ENCODE data around the gene LARP6.
"Not testable (repeated sequence)": the region's sequence is repeated elsewhere in the genome, so short reads cannot be mapped to it uniquely, and the experiment has no call there.

LARP6 gene

GRCh38 chr15:70869346-70869745, 15.4 kb upstream of the LARP6 start:
- intact Hi-C loops (cut with micrococcal nuclease): no loop called here
- H3K27ac Mint-ChIP-seq: no peak overlapping the region
- no peaks in the 10 kb centered on the region for H3K9me3 Mint-ChIP-seq
- H3K36me3 Mint-ChIP-seq (ENCODE audit: low read depth): no peaks in the 10 kb centered on the region
- no peak overlapping the region for H3K4me3 Mint-ChIP-seq
- H3K4me1 Mint-ChIP-seq (ENCODE audit: low read depth): no peaks in the 10 kb centered on the region
- peaks cover 5% of the 10 kb centered on the region for H3K27me3 Mint-ChIP-seq

- H3K4me3 Mint-ChIP-seq: no peak overlapping the region
- no peaks in the 10 kb centered on the region for H3K36me3 Mint-ChIP-seq (ENCODE audit: low read depth)
- no peaks in the 10 kb centered on the region for H3K27me3 Mint-ChIP-seq
- H3K27ac Mint-ChIP-seq: no peak overlapping the region
- no peaks in the 10 kb centered on the region for H3K4me1 Mint-ChIP-seq (ENCODE audit: low read depth)
- intact Hi-C loops (cut with micrococcal nuclease): no loop called here
- H3K9me3 Mint-ChIP-seq: no peaks in the 10 kb centered on the region
Observed at GRCh38 chr15:70867911-70868467, 14.0 kb upstream of the LARP6 start.

DNA sequence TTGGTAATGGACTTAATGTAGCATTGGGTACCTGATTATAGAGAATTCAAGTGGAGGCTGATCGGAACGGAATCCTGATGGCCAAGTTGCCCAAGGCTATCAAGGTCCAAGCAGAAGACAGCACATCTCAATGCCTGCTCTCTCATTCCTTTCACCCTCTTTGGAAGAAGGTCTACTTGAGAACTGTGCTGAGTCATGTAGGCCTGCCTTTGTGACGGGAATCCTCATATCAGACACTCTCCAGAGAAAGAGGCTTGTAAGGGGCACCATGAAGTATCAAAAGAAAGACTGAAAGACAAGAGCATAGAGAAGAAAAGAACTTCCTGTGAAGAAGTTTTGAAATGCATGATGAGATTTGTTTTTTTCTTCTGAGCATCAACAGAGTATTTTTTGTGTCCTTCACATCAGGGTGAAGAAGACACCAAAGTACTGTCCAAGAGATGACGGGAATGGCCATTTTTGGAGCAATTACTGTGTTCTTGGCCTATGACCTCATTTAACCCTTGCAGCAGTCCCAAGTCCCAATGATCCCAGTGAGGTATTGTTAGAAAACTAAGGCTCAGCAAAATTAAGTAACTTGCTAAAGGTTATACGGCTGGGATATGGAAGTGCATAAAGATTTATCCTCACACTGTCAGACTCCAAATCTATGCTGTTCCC, 13.2 kb upstream of the LARP6 start:
- H3K4me3 Mint-ChIP-seq: no peak overlapping the region
- intact Hi-C loops (cut with micrococcal nuclease): no loop called here
- H3K4me1 Mint-ChIP-seq (ENCODE audit: low read depth): no peaks in the 10 kb centered on the region
- no peak overlapping the region for H3K27ac Mint-ChIP-seq
- no peaks in the 10 kb centered on the region for H3K36me3 Mint-ChIP-seq (ENCODE audit: low read depth)
- H3K9me3 Mint-ChIP-seq: no peaks in the 10 kb centered on the region
- H3K27me3 Mint-ChIP-seq: no peaks in the 10 kb centered on the region

- Mint-ChIP-seq H3K4me1 (ENCODE audit: low read depth) (no peaks in the 10 kb centered on the region), H3K9me3 (no peaks in the 10 kb centered on the region), H3K27ac (no peak overlapping the region), H3K4me3 (no peak overlapping the region), H3K27me3 (peaks cover 2% of the 10 kb centered on the region), H3K36me3 (ENCODE audit: low read depth) (no peaks in the 10 kb centered on the region)
- intact Hi-C loops (cut with micrococcal nuclease): no loop called here
Observed at GRCh38 chr15:70863450-70864218, 9.7 kb upstream of the LARP6 start.

- H3K27me3 Mint-ChIP-seq: peaks cover 26% of the 10 kb centered on the region
- intact Hi-C loops (cut with micrococcal nuclease): no loop called here
- H3K4me3 Mint-ChIP-seq: no peak overlapping the region
- no peaks in the 10 kb centered on the region for H3K4me1 Mint-ChIP-seq (ENCODE audit: low read depth)
- no peak overlapping the region for H3K27ac Mint-ChIP-seq
- H3K9me3 Mint-ChIP-seq: no peaks in the 10 kb centered on the region
- H3K36me3 Mint-ChIP-seq (ENCODE audit: low read depth): no peaks in the 10 kb centered on the region
Observed at GRCh38 chr15:70859998-70860397, 6.0 kb upstream of the LARP6 start.

DNA sequence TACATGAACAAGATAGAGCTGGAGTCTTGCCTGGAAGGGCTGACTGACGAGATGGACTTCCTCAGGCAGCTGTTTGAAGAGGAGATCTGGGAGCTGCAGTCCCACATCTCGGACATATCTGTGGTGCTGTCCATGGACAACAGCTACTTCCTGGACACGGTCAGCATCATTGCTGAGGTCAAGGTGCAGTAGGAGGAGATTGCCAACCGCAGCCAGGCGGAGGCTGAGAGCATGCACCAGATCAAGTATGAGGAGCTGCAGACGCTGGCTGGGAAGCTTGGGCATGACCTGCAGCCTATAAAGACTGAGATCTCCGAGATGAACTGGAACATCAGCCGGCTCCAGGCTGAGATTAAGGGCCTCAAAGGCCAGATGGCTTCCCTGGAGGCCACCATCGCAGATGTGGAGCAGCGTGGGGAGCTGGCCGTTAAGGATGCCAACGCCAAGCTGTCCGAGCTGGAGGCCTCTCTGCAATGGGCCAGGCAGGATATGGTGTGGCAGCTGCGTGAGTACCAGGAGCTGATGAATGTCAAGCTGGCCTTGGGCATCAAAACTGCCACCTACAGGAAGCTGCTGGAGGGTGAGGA, 5.5 kb upstream of the LARP6 start:
- Mint-ChIP-seq H3K9me3 (no peaks in the 10 kb centered on the region), H3K27me3 (peaks cover 31% of the 10 kb centered on the region), H3K4me3 (no peak overlapping the region), H3K4me1 (ENCODE audit: low read depth) (peaks cover 1% of the 10 kb centered on the region), H3K27ac (no peak overlapping the region), H3K36me3 (ENCODE audit: low read depth) (no peaks in the 10 kb centered on the region)
- intact Hi-C loops (cut with micrococcal nuclease): no loop called here

DNA sequence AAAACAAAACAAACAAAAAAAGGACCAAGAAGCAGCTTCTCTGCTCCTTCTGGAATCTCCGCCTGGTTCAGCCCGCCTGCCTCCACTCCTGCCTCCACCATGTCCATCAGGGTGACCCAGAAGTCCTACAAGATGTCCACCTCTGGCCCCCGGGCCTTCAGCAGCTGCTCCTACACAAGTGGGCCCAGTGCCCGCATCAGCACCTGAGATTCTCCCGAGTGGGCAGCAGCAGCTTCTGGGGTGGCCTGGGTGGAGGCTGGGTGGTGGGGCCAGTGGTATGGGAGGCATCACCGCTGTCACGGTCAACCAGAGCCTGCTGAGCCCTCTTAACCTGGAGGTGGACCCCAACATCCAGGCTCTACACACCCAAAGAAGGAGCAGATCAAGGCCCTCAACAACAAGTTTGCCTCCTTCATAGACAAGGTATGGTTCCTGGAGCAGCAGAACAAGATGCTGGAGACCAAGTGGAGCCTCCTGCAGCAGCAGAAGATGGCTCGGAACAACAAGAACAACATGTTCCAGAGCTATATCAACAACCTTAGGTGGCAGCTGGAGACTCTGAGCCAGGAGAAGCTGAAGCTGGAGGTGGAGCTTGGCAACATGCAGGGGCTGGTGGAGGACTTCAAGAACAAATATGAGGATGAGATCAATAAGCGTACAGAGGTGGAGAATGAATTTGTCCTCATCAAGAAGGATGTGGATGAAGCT, 4.8 kb upstream of the LARP6 start:
- H3K4me1 Mint-ChIP-seq (ENCODE audit: low read depth); H3K9me3 Mint-ChIP-seq; H3K36me3 Mint-ChIP-seq (ENCODE audit: low read depth); H3K4me3 Mint-ChIP-seq; intact Hi-C loops (cut with micrococcal nuclease); H3K27ac Mint-ChIP-seq: not testable (repeated sequence)
- peaks cover 36% of the 10 kb centered on the region for H3K27me3 Mint-ChIP-seq

GRCh38 chr15:70857562-70858285, 3.8 kb upstream of the LARP6 start:
- peaks cover 45% of the 10 kb centered on the region for H3K27me3 Mint-ChIP-seq
- intact Hi-C loops (cut with micrococcal nuclease): no loop called here
- H3K27ac Mint-ChIP-seq: no peak overlapping the region

DNA sequence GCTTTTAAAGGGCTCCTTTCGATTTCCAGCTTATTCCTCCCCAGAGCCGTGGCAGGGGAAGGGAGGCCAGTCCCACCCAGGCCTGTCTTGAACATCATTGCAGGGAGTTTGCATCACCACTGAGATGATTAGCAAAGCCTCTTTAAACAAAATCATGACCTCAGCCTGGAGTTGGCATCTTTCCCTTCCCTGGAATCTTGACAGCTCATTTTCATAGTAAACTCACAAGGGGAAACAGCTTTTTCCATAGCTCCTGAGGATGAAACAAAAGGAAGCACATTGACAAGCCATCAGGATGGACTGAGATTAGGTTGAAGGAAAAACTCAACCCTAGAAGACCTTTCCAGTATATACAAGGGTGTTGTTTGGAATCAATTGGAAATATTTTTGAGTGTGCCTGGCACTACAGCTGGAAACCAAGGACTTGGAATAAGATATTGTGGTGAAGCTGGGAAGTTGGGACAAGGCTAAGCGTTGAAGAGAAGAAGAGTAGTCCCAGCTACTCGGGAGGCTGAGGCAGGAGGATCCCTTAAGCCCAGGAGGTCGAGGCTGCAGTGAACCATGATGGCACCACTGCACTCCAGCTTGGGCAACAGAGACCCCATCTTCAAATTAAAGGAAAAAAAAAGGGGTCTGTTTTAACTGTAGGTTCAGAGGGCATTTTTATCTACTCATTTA, 3.1 kb upstream of the LARP6 start:
- intact Hi-C loops (cut with micrococcal nuclease): no loop called here
- Mint-ChIP-seq H3K36me3 (ENCODE audit: low read depth) (no peaks in the 10 kb centered on the region), H3K27me3 (peaks cover 52% of the 10 kb centered on the region), H3K4me1 (ENCODE audit: low read depth) (peaks cover 4% of the 10 kb centered on the region), H3K4me3 (no peak overlapping the region), H3K27ac (no peak overlapping the region), H3K9me3 (no peaks in the 10 kb centered on the region)

More at GRCh38 chr15:70857562-70858285, 3.8 kb upstream of the LARP6 start:
- Mint-ChIP-seq H3K4me1 (ENCODE audit: low read depth) (peaks cover 4% of the 10 kb centered on the region), H3K9me3 (no peaks in the 10 kb centered on the region), H3K4me3 (no peak overlapping the region), H3K36me3 (ENCODE audit: low read depth) (no peaks in the 10 kb centered on the region)

GRCh38 chr15:70856177-70856883, 2.4 kb upstream of the LARP6 start:
- Mint-ChIP-seq H3K9me3 (no peaks in the 10 kb centered on the region), H3K4me1 (ENCODE audit: low read depth) (peaks cover 4% of the 10 kb centered on the region), H3K27me3 (peaks cover 59% of the 10 kb centered on the region), H3K27ac (no peak overlapping the region), H3K36me3 (ENCODE audit: low read depth) (no peaks in the 10 kb centered on the region), H3K4me3 (no peak overlapping the region)
- intact Hi-C loops (cut with micrococcal nuclease): no loop called here

DNA sequence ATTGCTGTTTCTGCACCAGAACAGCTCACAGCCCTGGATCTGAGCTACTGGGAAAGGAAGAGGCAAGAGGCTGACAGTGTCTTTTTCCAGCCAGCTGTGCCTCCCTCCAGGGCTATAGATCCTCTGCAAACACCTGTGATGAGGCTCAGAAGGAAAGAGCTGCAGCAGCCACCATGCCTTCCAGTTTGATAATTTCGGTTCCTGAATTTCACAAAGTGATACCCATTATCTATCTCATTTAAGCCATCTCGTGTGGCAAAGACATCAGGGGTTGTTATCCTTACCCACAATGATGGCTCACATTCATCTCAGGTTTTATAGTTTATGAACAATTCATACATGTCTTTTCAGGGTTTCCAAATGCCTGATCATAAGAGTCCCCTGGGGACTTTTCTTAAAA, 1.8 kb upstream of the LARP6 start:
- Mint-ChIP-seq H3K4me3 (no peak overlapping the region), H3K27me3 (peaks cover 64% of the 10 kb centered on the region), H3K27ac (no peak overlapping the region), H3K9me3 (no peaks in the 10 kb centered on the region), H3K4me1 (ENCODE audit: low read depth) (peaks cover 4% of the 10 kb centered on the region), H3K36me3 (ENCODE audit: low read depth) (no peaks in the 10 kb centered on the region)
- intact Hi-C loops (cut with micrococcal nuclease): no loop called here

DNA sequence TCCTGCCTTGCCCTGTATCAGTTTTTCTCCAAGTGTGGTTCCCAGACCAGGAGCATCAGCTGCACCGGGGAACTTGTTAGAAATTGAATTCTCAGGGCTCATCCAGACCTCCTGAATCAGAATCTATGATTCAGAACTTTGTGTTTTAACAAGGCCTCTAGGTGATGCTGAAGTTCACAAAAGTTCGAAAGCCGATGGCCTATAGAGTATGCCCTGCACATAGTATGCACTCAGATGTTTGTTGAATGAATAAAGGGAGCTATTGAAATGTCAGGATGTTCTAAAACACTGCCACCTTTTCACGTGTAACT, 664 bp upstream of the LARP6 start:
- no peaks in the 10 kb centered on the region for H3K9me3 Mint-ChIP-seq
- H3K27ac Mint-ChIP-seq: no peak overlapping the region
- peaks cover 4% of the 10 kb centered on the region for H3K4me1 Mint-ChIP-seq (ENCODE audit: low read depth)
- intact Hi-C loops (cut with micrococcal nuclease): no loop called here
- H3K4me3 Mint-ChIP-seq: peak overlapping the region; percentile 61
- peaks cover 72% of the 10 kb centered on the region for H3K27me3 Mint-ChIP-seq
- H3K36me3 Mint-ChIP-seq (ENCODE audit: low read depth): no peaks in the 10 kb centered on the region
